GM12872 (cell line): ENCODE results near the gene TMBIM1.
A peak's percentile ranks its signal among the peaks of the same experiment; 100 is the strongest.

Source experiments
- CTCF ChIP-seq: IDR thresholded peaks from 3 replicates; pipeline ENCODE4 v1.5.1; 2011; ENCODE audit warnings: low read depth, mild to moderate bottlenecking, low read length, moderate library complexity; ENCODE audit not compliant: insufficient read depth

TMBIM1 gene

GRCh38 chr2:218301176-218301819, 9.0 kb upstream of the TMBIM1 start:
- peak; percentile 92 for TF ChIP-seq CTCF

- TF ChIP-seq CTCF: no peak
These were observed 7.8 kb upstream of the TMBIM1 start for GRCh38 chr2:218300141-218300540.

GRCh38 chr2:218298314-218298875, 6.1 kb upstream of the TMBIM1 start:
- TF ChIP-seq CTCF: no peak

GRCh38 chr2:218296847-218297246, 4.5 kb upstream of the TMBIM1 start:
- no peak for TF ChIP-seq CTCF

GRCh38 chr2:218296200-218296599, 3.9 kb upstream of the TMBIM1 start:
- no peak for TF ChIP-seq CTCF

GRCh38 chr2:218295029-218295428, 2.7 kb upstream of the TMBIM1 start:
- no peak for TF ChIP-seq CTCF

GRCh38 chr2:218294430-218295022, 2.2 kb upstream of the TMBIM1 start:
- no peak for TF ChIP-seq CTCF
